ENCODE results near the gene SMR3A. TPM values are rescaled to one million over a fixed set of nuclear protein-coding genes. Genes with fewer than 3 reads are reported as not detected.

The SMR3A gene
- total RNA-seq, 1 donor from 2014 or later, result not detected

Other genes starting within 250 kb of the SMR3A start
- not detected in 2 replicates for gene PRR27, start 206.5 kb upstream of the SMR3A start, total RNA-seq
- gene ODAM, start 165.0 kb upstream of the SMR3A start, total RNA-seq, result not detected in 2 replicates
- not detected in 2 replicates for gene FDCSP, start 134.6 kb upstream of the SMR3A start, total RNA-seq
- gene CSN3, start 118.2 kb upstream of the SMR3A start, total RNA-seq, result not detected in 2 replicates
- not detected in 2 replicates for gene CABS1, start 25.8 kb upstream of the SMR3A start, total RNA-seq
- gene SMR3B, start 22.4 kb downstream of the SMR3A start, total RNA-seq, result not detected in 2 replicates
- gene OPRPN, start 37.2 kb downstream of the SMR3A start, total RNA-seq, result not detected in 2 replicates
- gene MUC7, start 111.4 kb downstream of the SMR3A start, total RNA-seq, result not detected in 2 replicates
- not detected in 2 replicates for gene AMTN, start 157.8 kb downstream of the SMR3A start, total RNA-seq
- gene AMBN, start 231.5 kb downstream of the SMR3A start, total RNA-seq, result not detected in 2 replicates

Data from dermis microvascular lymphatic vessel endothelial cell (primary cell).